Astrocyte (in vitro differentiated cells and primary cell): ENCODE results near the gene NOL4L. TPM values are rescaled to one million over a fixed set of nuclear protein-coding genes. Genes with fewer than 3 reads are reported as not detected.
A peak's percentile ranks its signal among the peaks of the same experiment; 100 is the strongest.

ENCODE experiments used
- DNase-seq: peaks from one replicate; pipeline ENCODE4 v3.0.0-alpha.2; 2010; ENCODE audit warnings: low read depth
- FAIRE-seq: peaks from 2 replicates; lab custom pipeline; 2011; peaks lifted over from hg19 to GRCh38; lab: Jason Lieb, UNC
- H2AFZ ChIP-seq: 2 replicates; pipeline ENCODE4 v1.6.0; 2012; ENCODE audit warnings: low read depth, low read length, inconsistent platforms
- H3K27ac ChIP-seq: 2 replicates; pipeline ENCODE4 v1.5.1; 2011; ENCODE audit warnings: low read depth, low read length, inconsistent platforms
- H3K27me3 ChIP-seq: 2 replicates; pipeline ENCODE4 v1.6.0; 2011; ENCODE audit warnings: low read length, inconsistent platforms; ENCODE audit not compliant: insufficient read depth
- H3K36me3 ChIP-seq: 2 replicates; pipeline ENCODE4 v1.5.1; 2011; ENCODE audit warnings: low read length, inconsistent platforms; ENCODE audit not compliant: insufficient read depth
- H3K4me1 ChIP-seq: 2 replicates; pipeline ENCODE4 v1.5.1; 2011; ENCODE audit warnings: low read length, inconsistent platforms; ENCODE audit not compliant: insufficient read depth
- H3K4me2 ChIP-seq: 2 replicates; pipeline ENCODE4 v1.6.0; 2012; ENCODE audit warnings: low read length, inconsistent platforms
- H3K4me3 ChIP-seq: 2 replicates; pipeline ENCODE4 v1.5.1; 2011; ENCODE audit warnings: low read depth, mild to moderate bottlenecking, low read length, inconsistent platforms; ENCODE audit not compliant: insufficient read depth
- H3K79me2 ChIP-seq: 2 replicates; pipeline ENCODE4 v1.6.0; 2012; ENCODE audit warnings: mild to moderate bottlenecking, low read length, inconsistent platforms; ENCODE audit not compliant: insufficient read depth
- H3K9ac ChIP-seq: 2 replicates; pipeline ENCODE4 v1.6.0; 2012; ENCODE audit warnings: mild to moderate bottlenecking, low read length, inconsistent platforms
- H3K9me3 ChIP-seq: 2 replicates; pipeline ENCODE4 v1.5.1; 2012; ENCODE audit warnings: low read depth, mild to moderate bottlenecking, low read length, inconsistent platforms; ENCODE audit not compliant: insufficient read depth
- H4K20me1 ChIP-seq: 2 replicates; pipeline ENCODE4 v1.6.0; 2012; ENCODE audit warnings: low read length, inconsistent platforms; ENCODE audit not compliant: insufficient read depth
- H3K27ac Mint-ChIP-seq: one replicate; pipeline ENCODE4 v1.8.0; 2021; ENCODE audit warnings: mild to moderate bottlenecking, mixed read lengths; ENCODE audit not compliant: unreplicated experiment
- H3K27me3 Mint-ChIP-seq: one replicate; pipeline ENCODE4 v1.8.0; 2021; ENCODE audit warnings: low read depth, mixed read lengths; ENCODE audit not compliant: unreplicated experiment
- H3K36me3 Mint-ChIP-seq: one replicate; pipeline ENCODE4 v1.8.0; 2021; ENCODE audit warnings: low read depth, mixed read lengths; ENCODE audit not compliant: unreplicated experiment
- H3K4me1 Mint-ChIP-seq: one replicate; pipeline ENCODE4 v1.8.0; 2021; ENCODE audit warnings: low read depth, mixed read lengths; ENCODE audit not compliant: unreplicated experiment
- H3K4me3 Mint-ChIP-seq: one replicate; pipeline ENCODE4 v1.8.0; 2021; ENCODE audit warnings: mild to moderate bottlenecking, moderate library complexity, mixed read lengths; ENCODE audit not compliant: unreplicated experiment
- H3K9me3 Mint-ChIP-seq: one replicate; pipeline ENCODE4 v1.8.0; 2021; ENCODE audit warnings: mild to moderate bottlenecking, mixed read lengths; ENCODE audit not compliant: unreplicated experiment
- EZH2 ChIP-seq: IDR thresholded peaks from 2 replicates; pipeline ENCODE4 v1.6.1; 2012; ENCODE audit warnings: mild to moderate bottlenecking, low read length, inconsistent platforms; ENCODE audit not compliant: insufficient read depth
- total RNA-seq: library from RNA; stranded (reverse); gene quantifications from 2 replicates; pipeline ENCODE4 v1.2.1, GENCODE V29; 2021
- TF ChIP-seq, protein P1 (sequence below): IDR thresholded peaks from 2 replicates; pipeline ENCODE4 v1.5.1; 2011; ENCODE audit warnings: low read depth, mild to moderate bottlenecking, inconsistent platforms, low read length, moderate library complexity; ENCODE audit not compliant: insufficient read depth

NOL4L gene
- total RNA-seq, 1 donor from 2014 or later, result 35.5 TPM

GRCh38 chr20:32575227-32575581 lies 9.9 kb downstream of the NOL4L start:
- H3K27me3 ChIP-seq, result no peaks in the 10 kb centered on the region
- peak overlapping the region; percentile 59 for H2AFZ ChIP-seq
- Mint-ChIP-seq H3K4me3 (no peak overlapping the region), H3K4me1 (peaks cover 2% of the 10 kb centered on the region), H3K36me3 (no peaks in the 10 kb centered on the region), H3K27me3 (peaks cover 10% of the 10 kb centered on the region), H3K9me3 (no peaks in the 10 kb centered on the region), H3K27ac (no peak overlapping the region)
- no peak overlapping the region for H3K27ac ChIP-seq
- H3K4me3 ChIP-seq, result no peak overlapping the region
- peak overlapping the region; percentile 70 for H3K4me2 ChIP-seq
- no peaks in the 10 kb centered on the region for H3K9me3 ChIP-seq
- H3K4me1 ChIP-seq, result peaks cover 20% of the 10 kb centered on the region
- H3K36me3 ChIP-seq, result no peaks in the 10 kb centered on the region
- H3K79me2 ChIP-seq, result no peaks in the 10 kb centered on the region
- H3K9ac ChIP-seq, result no peak overlapping the region
- H4K20me1 ChIP-seq, result no peaks in the 10 kb centered on the region
- FAIRE-seq (no peak), DNase-seq (no peak)
- TF ChIP-seq EZH2, result no peak
- TF ChIP-seq, protein P1, sequence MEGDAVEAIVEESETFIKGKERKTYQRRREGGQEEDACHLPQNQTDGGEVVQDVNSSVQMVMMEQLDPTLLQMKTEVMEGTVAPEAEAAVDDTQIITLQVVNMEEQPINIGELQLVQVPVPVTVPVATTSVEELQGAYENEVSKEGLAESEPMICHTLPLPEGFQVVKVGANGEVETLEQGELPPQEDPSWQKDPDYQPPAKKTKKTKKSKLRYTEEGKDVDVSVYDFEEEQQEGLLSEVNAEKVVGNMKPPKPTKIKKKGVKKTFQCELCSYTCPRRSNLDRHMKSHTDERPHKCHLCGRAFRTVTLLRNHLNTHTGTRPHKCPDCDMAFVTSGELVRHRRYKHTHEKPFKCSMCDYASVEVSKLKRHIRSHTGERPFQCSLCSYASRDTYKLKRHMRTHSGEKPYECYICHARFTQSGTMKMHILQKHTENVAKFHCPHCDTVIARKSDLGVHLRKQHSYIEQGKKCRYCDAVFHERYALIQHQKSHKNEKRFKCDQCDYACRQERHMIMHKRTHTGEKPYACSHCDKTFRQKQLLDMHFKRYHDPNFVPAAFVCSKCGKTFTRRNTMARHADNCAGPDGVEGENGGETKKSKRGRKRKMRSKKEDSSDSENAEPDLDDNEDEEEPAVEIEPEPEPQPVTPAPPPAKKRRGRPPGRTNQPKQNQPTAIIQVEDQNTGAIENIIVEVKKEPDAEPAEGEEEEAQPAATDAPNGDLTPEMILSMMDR, result no peak

GRCh38 chr20:32574296-32575226 lies 10.6 kb downstream of the NOL4L start:
- peaks cover 2% of the 10 kb centered on the region for H4K20me1 ChIP-seq
- H3K9me3 ChIP-seq, result no peaks in the 10 kb centered on the region
- H3K4me3 Mint-ChIP-seq, result no peak overlapping the region
- no peaks in the 10 kb centered on the region for H3K79me2 ChIP-seq
- peak overlapping the region; percentile 40 for H3K27ac ChIP-seq
- H3K36me3 ChIP-seq, result no peaks in the 10 kb centered on the region
- H3K4me2 ChIP-seq, result peak overlapping the region; percentile 70
- H3K9me3 Mint-ChIP-seq, result no peaks in the 10 kb centered on the region
- peak overlapping the region; percentile 58 for H3K9ac ChIP-seq
- no peaks in the 10 kb centered on the region for H3K36me3 Mint-ChIP-seq
- H3K27me3 Mint-ChIP-seq, result peaks cover 10% of the 10 kb centered on the region
- peaks cover 2% of the 10 kb centered on the region for H3K4me1 Mint-ChIP-seq
- H3K4me1 ChIP-seq, result peaks cover 21% of the 10 kb centered on the region
- FAIRE-seq (no peak), DNase-seq (peak; percentile 84)
- H2AFZ ChIP-seq, result peak overlapping the region; percentile 59
- H3K27me3 ChIP-seq, result no peaks in the 10 kb centered on the region
- TF ChIP-seq, protein P1, result no peak
- TF ChIP-seq EZH2, result no peak
- H3K27ac Mint-ChIP-seq, result no peak overlapping the region
- H3K4me3 ChIP-seq, result no peak overlapping the region
